ENCODE results near the gene RAB3IL1.

Gene RAB3IL1

GRCh38 chr11:61851113-61851899 lies 66.1 kb downstream of the RAB3IL1 start:
- Histone ChIP-seq H3K27me3 (no peaks in the 10 kb centered on the region), H3K36me3 (peaks cover 37 to 68% (median 55%) of the 10 kb centered on the region in 3 donors), H3K9me3 (no peaks in the 10 kb centered on the region), H3K4me1 (peaks cover 0 to 6% (median 0%) of the 10 kb centered on the region in 4 donors), H3K27ac (peak overlapping the region; percentile 46 to 48), H3K4me3 (no peak overlapping the region)
- intact Hi-C loops (cut with DNase I; ENCODE audit: low total_unique reads): no loop called here
- peak in 1 of 2 donors; percentile 39 for DNase-seq
- no peak for TF ChIP-seq CTCF (IDR thresholded peaks at IDR 0.05)

GRCh38 chr11:61850687-61851086 lies 66.7 kb downstream of the RAB3IL1 start:
- peaks cover 0 to 6% (median 0%) of the 10 kb centered on the region in 4 donors for H3K4me1 ChIP-seq
- intact Hi-C loops (cut with DNase I; ENCODE audit: low total_unique reads): no loop called here
- H3K9me3 ChIP-seq: no peaks in the 10 kb centered on the region
- no peak for TF ChIP-seq CTCF (IDR thresholded peaks at IDR 0.05)
- H3K4me3 ChIP-seq: no peak overlapping the region
- H3K36me3 ChIP-seq: peaks cover 37 to 68% (median 56%) of the 10 kb centered on the region in 3 donors
- no peaks in the 10 kb centered on the region for H3K27me3 ChIP-seq
- H3K27ac ChIP-seq: peak overlapping the region; percentile 46 to 48
- no peak for DNase-seq

GRCh38 chr11:61848631-61849030 lies 68.7 kb downstream of the RAB3IL1 start:
- Histone ChIP-seq H3K27me3 (no peaks in the 10 kb centered on the region), H3K36me3 (peaks cover 49 to 65% (median 61%) of the 10 kb centered on the region in 3 donors), H3K4me3 (no peak overlapping the region), H3K27ac (no peak overlapping the region), H3K4me1 (peaks cover 0 to 6% (median 0%) of the 10 kb centered on the region in 4 donors), H3K9me3 (no peaks in the 10 kb centered on the region)
- intact Hi-C loops (cut with DNase I; ENCODE audit: low total_unique reads): no loop called here
- no peak for TF ChIP-seq CTCF (IDR thresholded peaks at IDR 0.05)
- DNase-seq: no peak

- H3K36me3 ChIP-seq: peaks cover 55 to 67% (median 63%) of the 10 kb centered on the region in 3 donors
Measured at GRCh38 chr11:61847914-61848581, 69.3 kb downstream of the RAB3IL1 start.

More at GRCh38 chr11:61847914-61848581, 69.3 kb downstream of the RAB3IL1 start:
- Histone ChIP-seq H3K9me3 (no peaks in the 10 kb centered on the region), H3K4me1 (peaks cover 0 to 6% (median 0%) of the 10 kb centered on the region in 4 donors), H3K27me3 (no peaks in the 10 kb centered on the region), H3K4me3 (no peak overlapping the region), H3K27ac (no peak overlapping the region)
- TF ChIP-seq CTCF (IDR thresholded peaks at IDR 0.05): no peak
- no peak for DNase-seq
- intact Hi-C loops (cut with DNase I; ENCODE audit: low total_unique reads): no loop called here
